ENCODE data around the gene IGHMBP2. TPM values are rescaled to one million over a fixed set of nuclear protein-coding genes. Genes with fewer than 3 reads are reported as not detected.
"Not testable (repeated sequence)": the region's sequence is repeated elsewhere in the genome, so short reads cannot be mapped to it uniquely, and the experiment has no call there.

Gene IGHMBP2
- total RNA-seq, 2 experiments from 2014 or later: 29.4 to 31.1 TPM

DNA sequence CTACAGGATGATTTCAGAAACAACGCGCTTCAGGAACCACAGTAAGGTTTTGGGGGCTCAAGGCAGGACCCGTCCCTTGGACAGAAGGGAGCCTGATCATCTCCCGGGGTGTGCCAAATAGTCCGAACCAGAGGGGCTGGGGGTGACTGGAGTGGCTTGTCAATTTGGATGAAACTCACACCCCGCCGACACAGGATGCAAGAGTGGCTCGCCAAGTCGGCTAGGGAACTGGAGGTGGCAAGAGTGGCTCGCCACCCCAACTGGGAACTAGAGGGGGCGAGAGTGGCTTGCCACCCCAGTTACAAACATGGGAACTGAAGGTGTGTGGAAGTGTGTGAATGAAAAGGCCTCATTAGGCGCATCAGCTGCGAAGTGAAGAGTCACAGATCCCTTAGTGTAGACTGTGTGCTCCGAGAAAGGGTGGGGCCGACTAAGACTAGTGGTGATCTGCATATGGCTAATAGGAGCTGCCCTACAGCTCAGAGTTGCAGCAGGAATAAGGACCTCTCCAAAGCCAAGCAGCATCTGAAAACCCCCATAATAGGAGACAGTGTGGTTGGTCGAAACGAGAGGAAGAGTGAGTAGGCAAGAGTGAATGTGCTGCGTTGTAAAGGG lies 35.4 kb upstream of the IGHMBP2 start:
- CTCF ChIA-PET: interaction anchor here (0.6 kb wide), 1 partner anchor 173 kb away, joined by 4 read pairs; no protein-coding TSS in a partner anchor
- intact Hi-C loops (cut with micrococcal nuclease): no loop called here
- Mint-ChIP-seq H3K4me3 (no peak overlapping the region), H3K36me3 (ENCODE audit: low read depth) (peaks cover 3% of the 10 kb centered on the region), H3K9me3 (peaks cover 3% of the 10 kb centered on the region), H3K27ac (no peak overlapping the region), H3K27me3 (ENCODE audit: low read depth) (peaks cover 17% of the 10 kb centered on the region), H3K4me1 (ENCODE audit: low read depth) (peaks cover 12% of the 10 kb centered on the region)
- no peak for DNase-seq

DNA sequence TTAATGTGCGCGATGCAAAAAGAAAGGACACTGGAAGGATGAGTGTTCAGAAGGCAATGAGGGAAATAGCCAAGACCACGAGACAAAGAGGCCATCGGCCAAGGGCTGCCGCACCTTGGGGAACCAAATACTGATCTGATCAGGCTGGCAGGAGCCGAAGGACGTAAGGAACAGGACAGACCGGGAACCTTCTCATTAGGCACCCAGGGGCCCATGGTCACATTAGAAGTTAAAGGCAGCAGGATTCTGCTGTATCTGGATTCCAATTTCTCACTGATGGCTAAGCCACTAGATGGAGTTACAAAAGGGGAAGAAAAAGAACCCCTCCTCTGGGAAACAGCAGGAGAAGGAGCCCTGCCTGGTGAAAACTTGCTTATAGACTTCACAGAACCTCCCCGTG lies 33.2 kb upstream of the IGHMBP2 start:
- H3K4me1 Mint-ChIP-seq (ENCODE audit: low read depth): peaks cover 12% of the 10 kb centered on the region
- no peaks in the 10 kb centered on the region for H3K36me3 Mint-ChIP-seq (ENCODE audit: low read depth)
- no peaks in the 10 kb centered on the region for H3K9me3 Mint-ChIP-seq
- no peak for DNase-seq
- peak overlapping the region; percentile 72 for H3K4me3 Mint-ChIP-seq
- H3K27ac Mint-ChIP-seq: no peak overlapping the region
- CTCF ChIA-PET: no interaction called here
- H3K27me3 Mint-ChIP-seq (ENCODE audit: low read depth): peaks cover 17% of the 10 kb centered on the region
- intact Hi-C loops (cut with micrococcal nuclease): no loop called here

DNA sequence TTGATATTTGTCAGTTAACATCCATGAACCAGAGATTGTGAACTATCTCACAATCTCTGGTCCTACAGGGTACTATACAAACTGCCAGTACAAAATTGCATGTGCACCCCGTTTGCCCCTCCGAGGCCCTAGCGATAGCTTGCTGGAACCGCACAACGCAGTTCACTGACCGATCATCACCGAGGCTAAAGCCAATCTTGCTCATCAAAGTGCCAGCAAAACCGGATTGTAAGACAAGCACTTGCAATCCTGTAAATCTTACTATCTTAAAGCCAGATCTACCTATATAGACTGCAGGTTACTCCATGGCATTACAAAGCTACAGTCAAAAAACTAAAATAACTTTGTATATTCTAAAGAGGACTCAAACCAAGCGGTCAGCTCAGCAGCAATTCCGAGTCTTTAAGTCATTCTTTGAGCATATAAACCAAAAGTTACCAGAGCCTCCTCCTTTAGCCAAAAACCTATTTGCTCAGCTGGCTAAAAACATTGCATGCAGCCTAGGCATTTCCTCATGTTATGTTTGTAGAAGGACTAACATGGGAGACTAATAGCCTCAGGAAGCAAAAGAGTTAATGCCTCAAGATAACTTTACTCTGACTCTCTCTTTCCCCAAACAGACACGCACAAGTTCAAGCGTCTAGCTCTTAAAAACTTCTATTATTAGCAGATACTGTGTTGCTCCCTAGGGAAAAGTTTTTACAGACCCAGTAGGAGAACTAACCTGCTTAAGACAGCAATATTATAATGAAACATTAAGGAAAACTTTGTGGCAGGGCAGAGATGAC lies 31.3 kb upstream of the IGHMBP2 start:
- no peaks in the 10 kb centered on the region for H3K36me3 Mint-ChIP-seq (ENCODE audit: low read depth)
- H3K27ac Mint-ChIP-seq: no peak overlapping the region
- intact Hi-C loops (cut with micrococcal nuclease): no loop called here
- peaks cover 17% of the 10 kb centered on the region for H3K27me3 Mint-ChIP-seq (ENCODE audit: low read depth)
- no peaks in the 10 kb centered on the region for H3K9me3 Mint-ChIP-seq
- CTCF ChIA-PET: no interaction called here
- H3K4me1 Mint-ChIP-seq (ENCODE audit: low read depth): peaks cover 12% of the 10 kb centered on the region
- no peak overlapping the region for H3K4me3 Mint-ChIP-seq
- no peak for DNase-seq

DNA sequence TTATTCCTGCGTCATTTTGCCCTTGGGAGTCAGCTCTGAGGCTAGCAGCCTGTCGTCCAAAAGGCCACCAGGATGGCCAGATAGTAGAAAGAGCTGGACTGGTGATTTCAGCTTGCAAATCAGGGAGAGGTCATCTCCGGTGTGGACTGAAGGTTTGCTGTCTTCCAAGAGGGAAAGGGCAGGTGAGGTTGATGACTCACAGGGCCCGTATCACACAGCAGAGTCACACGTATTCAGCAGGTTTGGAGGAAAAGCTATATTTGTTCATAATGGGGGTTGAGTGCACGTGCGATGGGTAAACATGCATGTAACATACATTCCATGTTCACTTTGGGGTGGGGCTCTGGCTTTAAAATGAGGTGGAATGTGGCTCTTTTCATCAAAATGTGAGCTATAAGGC lies 25.7 kb upstream of the IGHMBP2 start:
- H3K9me3 Mint-ChIP-seq: no peaks in the 10 kb centered on the region
- peaks cover 5% of the 10 kb centered on the region for H3K36me3 Mint-ChIP-seq (ENCODE audit: low read depth)
- no peaks in the 10 kb centered on the region for H3K27me3 Mint-ChIP-seq (ENCODE audit: low read depth)
- H3K4me3 Mint-ChIP-seq: no peak overlapping the region
- CTCF ChIA-PET: interaction anchor here (0.7 kb wide), 1 partner anchor 35 kb away, joined by 4 read pairs; no protein-coding TSS in a partner anchor
- intact Hi-C loops (cut with micrococcal nuclease): no loop called here
- no peak for DNase-seq
- no peak overlapping the region for H3K27ac Mint-ChIP-seq
- no peaks in the 10 kb centered on the region for H3K4me1 Mint-ChIP-seq (ENCODE audit: low read depth)

DNA sequence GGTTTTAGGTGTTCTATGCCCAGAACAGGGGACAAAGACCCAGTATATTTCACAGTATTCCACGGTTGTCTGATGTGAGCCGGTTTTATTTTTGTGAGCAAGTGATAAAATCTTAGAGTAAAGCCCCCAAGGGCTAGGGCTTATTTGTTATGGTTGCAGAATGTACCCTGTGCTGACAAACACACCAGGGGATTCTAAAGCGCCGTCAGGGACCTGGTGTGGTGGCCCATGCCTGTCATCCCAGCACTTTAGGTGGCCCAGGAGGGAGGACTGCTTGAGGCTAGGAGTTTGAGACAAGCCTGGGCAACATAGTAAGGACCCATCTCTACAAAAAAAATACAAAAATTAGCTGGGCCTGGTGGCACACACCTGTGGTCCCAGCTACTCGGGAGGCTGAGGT lies 22.8 kb upstream of the IGHMBP2 start:
- no peak for DNase-seq
- CTCF ChIA-PET: no interaction called here
- intact Hi-C loops (cut with micrococcal nuclease): no loop called here

DNA sequence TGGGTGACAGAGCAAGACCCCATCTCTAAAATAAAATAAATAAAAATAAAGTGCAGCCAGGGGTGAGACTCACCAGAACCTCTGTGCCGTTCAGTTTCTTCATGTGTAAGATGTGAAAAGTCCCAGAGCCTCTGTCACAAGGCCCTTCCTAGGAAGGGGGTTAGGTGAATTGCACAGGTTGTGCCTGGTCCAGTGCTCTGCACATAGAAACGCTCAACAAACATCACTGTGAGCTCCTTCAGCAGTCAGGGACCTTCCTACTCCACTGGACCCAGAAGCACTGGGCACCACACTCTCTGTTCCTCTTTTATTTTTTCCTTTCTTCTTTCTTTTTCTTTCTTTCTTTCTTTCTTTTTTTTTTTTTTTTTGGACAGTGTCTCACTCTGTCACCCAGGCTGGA lies 22.4 kb upstream of the IGHMBP2 start:
- intact Hi-C loops (cut with micrococcal nuclease): no loop called here
- Mint-ChIP-seq H3K27ac (no peak overlapping the region), H3K4me1 (ENCODE audit: low read depth) (no peaks in the 10 kb centered on the region), H3K27me3 (ENCODE audit: low read depth) (no peaks in the 10 kb centered on the region), H3K36me3 (ENCODE audit: low read depth) (peaks cover 7% of the 10 kb centered on the region), H3K4me3 (no peak overlapping the region), H3K9me3 (no peaks in the 10 kb centered on the region)
- no peak for DNase-seq
- CTCF ChIA-PET: no interaction called here

More for the DNA sequence above, 22.8 kb upstream of the IGHMBP2 start:
- Mint-ChIP-seq H3K27me3 (ENCODE audit: low read depth) (no peaks in the 10 kb centered on the region), H3K36me3 (ENCODE audit: low read depth) (peaks cover 7% of the 10 kb centered on the region), H3K4me3 (no peak overlapping the region), H3K27ac (no peak overlapping the region), H3K4me1 (ENCODE audit: low read depth) (no peaks in the 10 kb centered on the region), H3K9me3 (no peaks in the 10 kb centered on the region)

DNA sequence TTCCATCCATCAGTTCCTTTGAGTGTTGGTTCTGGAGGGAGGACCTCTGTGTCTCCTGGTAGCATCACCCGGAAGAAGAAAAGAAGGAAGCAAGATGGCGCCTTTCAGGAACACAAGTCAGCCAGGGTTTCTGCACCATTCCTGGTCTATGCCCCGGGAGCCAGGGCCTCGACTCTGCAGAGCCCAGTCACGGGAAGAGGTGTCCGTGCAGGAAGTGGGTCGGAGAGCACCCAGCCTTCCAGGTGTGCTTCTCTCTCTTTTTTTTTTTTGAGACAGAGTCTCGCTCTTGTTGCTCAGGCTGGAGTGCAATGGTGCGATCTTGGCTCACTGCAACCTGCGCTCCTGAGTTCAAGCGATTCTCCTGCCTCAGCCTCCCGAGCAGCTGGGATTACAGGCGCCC lies 21.3 kb upstream of the IGHMBP2 start:
- H3K27me3 Mint-ChIP-seq (ENCODE audit: low read depth): no peaks in the 10 kb centered on the region
- H3K4me1 Mint-ChIP-seq (ENCODE audit: low read depth): no peaks in the 10 kb centered on the region
- no peak for DNase-seq
- intact Hi-C loops (cut with micrococcal nuclease): no loop called here
- no peaks in the 10 kb centered on the region for H3K9me3 Mint-ChIP-seq
- no peak overlapping the region for H3K4me3 Mint-ChIP-seq
- H3K27ac Mint-ChIP-seq: no peak overlapping the region
- peaks cover 11% of the 10 kb centered on the region for H3K36me3 Mint-ChIP-seq (ENCODE audit: low read depth)
- CTCF ChIA-PET: no interaction called here

DNA sequence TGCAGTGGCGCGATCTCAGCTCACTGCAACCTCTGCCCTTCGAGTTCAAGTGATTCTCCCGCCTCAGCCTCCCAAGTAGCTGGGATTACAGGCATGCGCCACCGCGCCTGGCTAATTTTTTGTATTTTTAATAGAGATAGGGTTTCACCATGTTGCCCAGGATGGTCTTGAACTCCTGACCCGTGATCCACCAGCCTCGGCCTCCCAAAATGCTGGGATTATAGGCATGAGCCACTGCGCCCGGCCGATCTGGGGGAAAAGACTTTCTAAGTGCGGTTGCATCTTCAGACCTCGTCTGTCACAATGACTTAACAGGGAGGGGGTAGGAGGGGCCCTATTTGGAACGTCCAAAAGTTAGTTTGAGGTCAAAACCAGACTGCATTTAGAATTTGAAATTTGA lies 18.9 kb upstream of the IGHMBP2 start:
- H3K9me3 Mint-ChIP-seq; CTCF ChIA-PET; intact Hi-C loops (cut with micrococcal nuclease); H3K27me3 Mint-ChIP-seq (ENCODE audit: low read depth); H3K27ac Mint-ChIP-seq; H3K4me1 Mint-ChIP-seq (ENCODE audit: low read depth); H3K4me3 Mint-ChIP-seq; DNase-seq: not testable (repeated sequence)
- peaks cover 11% of the 10 kb centered on the region for H3K36me3 Mint-ChIP-seq (ENCODE audit: low read depth)

DNA sequence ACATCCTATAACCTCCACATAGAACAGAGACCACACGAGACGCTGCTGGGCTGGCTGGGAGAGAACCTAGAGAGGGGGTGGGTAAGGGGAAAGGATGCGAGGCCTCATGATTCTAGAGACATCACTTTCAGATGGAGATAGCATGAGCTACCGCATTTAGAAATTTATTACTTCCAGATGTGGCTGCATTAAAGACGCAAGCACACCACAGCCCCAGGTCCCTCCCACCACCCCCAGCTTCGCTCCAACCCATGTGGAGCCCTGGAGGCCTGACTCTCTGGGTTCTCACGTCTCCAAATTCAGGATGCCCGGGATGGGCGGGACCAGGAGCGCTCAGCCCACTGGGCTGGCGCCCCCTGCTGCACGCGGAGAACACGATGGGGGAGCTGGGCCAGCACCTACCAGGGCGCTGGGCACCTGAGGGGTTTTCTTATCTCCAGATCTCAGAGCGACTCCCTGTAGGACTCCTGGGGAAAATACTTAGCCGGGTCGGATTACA lies 13.7 kb upstream of the IGHMBP2 start:
- H3K4me1 Mint-ChIP-seq (ENCODE audit: low read depth): no peaks in the 10 kb centered on the region
- CTCF ChIA-PET: interaction anchor here (0.6 to 1.1 kb wide), 3 partner anchors 14 to 132 kb away, joined by 3 read pairs; no protein-coding TSS in a partner anchor
- H3K4me3 Mint-ChIP-seq: no peak overlapping the region
- peaks cover 26% of the 10 kb centered on the region for H3K36me3 Mint-ChIP-seq (ENCODE audit: low read depth)
- H3K27me3 Mint-ChIP-seq (ENCODE audit: low read depth): no peaks in the 10 kb centered on the region
- intact Hi-C loops (cut with micrococcal nuclease): no loop called here
- no peaks in the 10 kb centered on the region for H3K9me3 Mint-ChIP-seq
- DNase-seq: no peak
- no peak overlapping the region for H3K27ac Mint-ChIP-seq

DNA sequence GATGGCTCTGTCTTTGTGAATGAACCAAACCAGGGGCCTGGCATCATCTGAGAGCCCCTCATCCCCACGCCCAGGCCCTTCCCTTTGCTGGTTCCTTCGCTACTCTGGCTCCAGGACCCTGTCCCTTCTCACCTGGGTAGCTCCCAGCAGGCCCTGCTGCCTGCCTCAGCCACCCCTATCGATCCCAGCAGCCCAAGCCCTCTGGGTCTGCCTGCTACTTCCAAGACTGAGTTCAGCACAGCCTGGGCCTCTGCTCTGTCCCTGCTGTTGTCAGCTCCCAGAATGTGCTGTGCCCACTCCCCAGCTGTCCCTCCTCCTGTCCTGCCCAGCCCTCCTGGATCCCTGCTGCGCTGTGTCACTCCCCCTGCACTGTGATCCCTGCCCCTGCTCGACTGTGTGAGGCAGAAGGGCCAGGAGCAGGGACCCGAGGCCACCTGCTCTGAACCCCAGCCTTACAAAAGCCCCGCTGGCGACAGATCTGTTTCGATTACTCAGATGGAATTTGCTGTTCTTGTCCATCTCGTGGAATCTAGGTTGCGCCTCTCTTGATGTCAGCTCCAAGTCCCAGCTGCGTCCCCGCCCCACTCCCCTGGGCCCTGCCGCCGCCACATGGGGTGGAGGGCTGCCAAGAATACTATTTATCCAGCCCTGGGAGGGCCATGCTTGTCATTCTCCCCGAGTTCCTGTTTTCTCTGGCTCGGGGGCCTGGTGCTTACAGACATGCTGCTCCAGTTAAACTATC lies 13.0 kb upstream of the IGHMBP2 start:
- no peak for DNase-seq
- Mint-ChIP-seq H3K27ac (no peak overlapping the region), H3K4me1 (ENCODE audit: low read depth) (no peaks in the 10 kb centered on the region), H3K27me3 (ENCODE audit: low read depth) (no peaks in the 10 kb centered on the region), H3K36me3 (ENCODE audit: low read depth) (peaks cover 26% of the 10 kb centered on the region), H3K9me3 (no peaks in the 10 kb centered on the region), H3K4me3 (no peak overlapping the region)
- intact Hi-C loops (cut with micrococcal nuclease): no loop called here
- CTCF ChIA-PET: interaction anchor here (0.6 to 1.1 kb wide), 2 partner anchors 93 to 133 kb away, joined by 3 read pairs; no protein-coding TSS in a partner anchor

DNA sequence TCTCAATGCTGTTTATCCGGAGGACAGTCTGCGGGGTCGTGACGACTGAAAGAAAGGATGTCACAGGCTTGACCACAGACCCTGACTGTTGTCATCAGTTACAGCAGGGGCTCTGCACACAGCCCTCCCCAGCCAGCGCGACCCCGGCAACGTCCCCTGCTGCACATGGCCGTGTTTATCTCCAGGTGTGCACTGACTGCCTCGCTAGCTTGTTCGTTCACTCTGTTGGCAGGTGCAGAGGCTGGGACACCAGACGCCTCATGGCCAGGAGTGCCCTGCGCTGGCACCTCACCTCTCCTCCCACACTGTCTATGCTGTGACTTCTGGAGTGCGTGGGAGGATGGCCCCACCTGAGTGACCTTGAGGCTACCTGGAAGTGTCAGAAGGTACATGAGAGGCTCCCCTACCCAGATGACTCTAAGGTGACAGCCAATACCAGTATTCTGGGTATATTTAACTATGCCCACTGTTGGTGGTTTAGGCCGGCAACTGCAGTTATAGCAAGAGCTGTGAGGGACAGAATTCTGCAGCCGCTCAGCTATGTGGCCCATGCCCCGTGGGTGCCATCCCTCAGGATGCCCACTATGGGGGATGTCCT lies 12.2 kb upstream of the IGHMBP2 start:
- DNase-seq: no peak
- Mint-ChIP-seq H3K36me3 (ENCODE audit: low read depth) (peaks cover 30% of the 10 kb centered on the region), H3K4me3 (no peak overlapping the region), H3K27ac (no peak overlapping the region), H3K4me1 (ENCODE audit: low read depth) (no peaks in the 10 kb centered on the region), H3K9me3 (no peaks in the 10 kb centered on the region), H3K27me3 (ENCODE audit: low read depth) (no peaks in the 10 kb centered on the region)
- CTCF ChIA-PET: no interaction called here
- intact Hi-C loops (cut with micrococcal nuclease): no loop called here

DNA sequence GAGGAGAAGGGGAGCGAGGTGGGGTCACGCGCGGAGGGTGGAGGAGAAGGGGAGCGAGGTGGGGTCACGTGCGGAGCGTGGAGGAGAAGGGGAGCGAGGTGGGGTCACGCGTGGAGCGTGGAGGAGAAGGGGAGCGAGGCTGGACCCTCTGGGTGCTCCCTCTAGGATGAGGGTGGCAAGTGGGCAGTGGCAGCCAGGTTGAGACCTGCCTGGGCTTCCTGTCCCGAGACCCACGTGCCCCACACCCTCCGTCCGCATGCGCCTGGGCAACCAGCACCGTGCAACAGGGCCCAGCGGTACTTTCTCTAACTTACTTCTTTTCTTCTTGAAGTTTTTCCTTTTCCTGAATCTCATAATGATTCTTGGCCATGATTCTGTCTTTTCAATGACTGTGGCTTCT lies 11.1 kb upstream of the IGHMBP2 start:
- H3K9me3 Mint-ChIP-seq: no peaks in the 10 kb centered on the region
- H3K27ac Mint-ChIP-seq: no peak overlapping the region
- CTCF ChIA-PET: no interaction called here
- H3K4me3 Mint-ChIP-seq: no peak overlapping the region
- no peaks in the 10 kb centered on the region for H3K27me3 Mint-ChIP-seq (ENCODE audit: low read depth)
- H3K36me3 Mint-ChIP-seq (ENCODE audit: low read depth): peaks cover 30% of the 10 kb centered on the region
- intact Hi-C loops (cut with micrococcal nuclease): no loop called here
- H3K4me1 Mint-ChIP-seq (ENCODE audit: low read depth): no peaks in the 10 kb centered on the region
- DNase-seq: no peak
